GM18517 (cell line): Measurements from ENCODE around the gene ADD1.
A peak's percentile ranks its signal among the peaks of the same experiment; 100 is the strongest.
"Not testable (repeated sequence)": the region's sequence is repeated elsewhere in the genome, so short reads cannot be mapped to it uniquely, and the experiment has no call there.

Experiments used
- ATAC-seq: cut with Tn5 transposase; IDR thresholded peaks from one replicate; pipeline ENCODE4 v1.9.1; 2021; ENCODE audit warnings: mild to moderate bottlenecking, moderate library complexity; ENCODE audit not compliant: unreplicated experiment

The ADD1 gene

GRCh38 chr4:2932321-2932950, 88.8 kb downstream of the ADD1 start:
- ATAC-seq = no peak

GRCh38 chr4:2932951-2933565, 89.4 kb downstream of the ADD1 start:
- ATAC-seq = no peak

- ATAC-seq = no peak
Measured at GRCh38 chr4:2933566-2934076, 90.0 kb downstream of the ADD1 start.

GRCh38 chr4:2934077-2934812, 90.6 kb downstream of the ADD1 start:
- ATAC-seq = no peak

GRCh38 chr4:2934813-2935761, 91.4 kb downstream of the ADD1 start:
- peak; percentile 39 for ATAC-seq

- no peak for ATAC-seq
Measured at GRCh38 chr4:2935762-2936743, 92.4 kb downstream of the ADD1 start.

- no peak for ATAC-seq
Measured at GRCh38 chr4:2936773-2937145, 93.1 kb downstream of the ADD1 start.

GRCh38 chr4:2937146-2937857, 93.7 kb downstream of the ADD1 start:
- ATAC-seq = no peak

GRCh38 chr4:2937986-2938385, 94.3 kb downstream of the ADD1 start:
- no peak for ATAC-seq

GRCh38 chr4:2938411-2938810, 94.8 kb downstream of the ADD1 start:
- ATAC-seq = not testable (repeated sequence)

GRCh38 chr4:2938906-2939305, 95.3 kb downstream of the ADD1 start:
- no peak for ATAC-seq

GRCh38 chr4:2939383-2940243, 96.0 kb downstream of the ADD1 start:
- ATAC-seq = no peak

GRCh38 chr4:2940267-2941137, 96.9 kb downstream of the ADD1 start:
- no peak for ATAC-seq

- ATAC-seq = no peak
Measured at GRCh38 chr4:2941138-2942036, 97.7 kb downstream of the ADD1 start.

- no peak for ATAC-seq
Measured at GRCh38 chr4:2942037-2942531, 98.4 kb downstream of the ADD1 start.
